Stimulated activated CD4-positive, alpha-beta T cell treated with anti-CD3 and anti-CD28 coated beads, Interleukin-15, amount 100 ng/mL, for 1 hour (primary cell): ENCODE results near the gene GRK1.

Experiments used
- DNase-seq, 2 donors: peaks; one replicate each; pipeline ENCODE4 v3.0.0-alpha.2; 2020; ENCODE audit warnings: low read depth in 1 of 2, low spot score in 1 of 2

Gene GRK1

DNA sequence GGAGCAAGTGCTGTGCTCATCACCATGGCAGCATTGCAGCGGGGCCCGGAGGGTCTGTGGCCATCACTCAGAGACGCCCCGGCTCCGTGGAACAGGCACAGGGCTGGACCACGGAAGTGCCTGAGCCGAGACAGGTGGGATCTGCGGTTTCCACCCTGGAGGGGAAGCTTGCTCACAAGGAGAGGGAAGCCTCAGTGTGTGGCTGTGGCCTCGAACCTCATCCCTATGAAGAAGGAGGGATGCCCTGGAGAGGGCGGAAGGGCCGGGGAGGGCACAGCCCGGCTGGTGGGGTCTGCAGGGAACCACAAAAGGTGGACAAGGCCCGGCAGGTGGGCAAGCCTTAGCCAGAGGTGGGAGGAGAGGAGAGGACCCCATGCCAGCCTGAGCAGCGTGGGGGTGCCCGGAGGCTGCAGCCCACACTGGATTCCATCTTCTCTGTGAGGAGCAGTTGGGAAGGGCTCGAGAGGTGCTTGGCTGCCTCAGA lies 61.6 kb downstream of the GRK1 start:
- no peak for DNase-seq

DNA sequence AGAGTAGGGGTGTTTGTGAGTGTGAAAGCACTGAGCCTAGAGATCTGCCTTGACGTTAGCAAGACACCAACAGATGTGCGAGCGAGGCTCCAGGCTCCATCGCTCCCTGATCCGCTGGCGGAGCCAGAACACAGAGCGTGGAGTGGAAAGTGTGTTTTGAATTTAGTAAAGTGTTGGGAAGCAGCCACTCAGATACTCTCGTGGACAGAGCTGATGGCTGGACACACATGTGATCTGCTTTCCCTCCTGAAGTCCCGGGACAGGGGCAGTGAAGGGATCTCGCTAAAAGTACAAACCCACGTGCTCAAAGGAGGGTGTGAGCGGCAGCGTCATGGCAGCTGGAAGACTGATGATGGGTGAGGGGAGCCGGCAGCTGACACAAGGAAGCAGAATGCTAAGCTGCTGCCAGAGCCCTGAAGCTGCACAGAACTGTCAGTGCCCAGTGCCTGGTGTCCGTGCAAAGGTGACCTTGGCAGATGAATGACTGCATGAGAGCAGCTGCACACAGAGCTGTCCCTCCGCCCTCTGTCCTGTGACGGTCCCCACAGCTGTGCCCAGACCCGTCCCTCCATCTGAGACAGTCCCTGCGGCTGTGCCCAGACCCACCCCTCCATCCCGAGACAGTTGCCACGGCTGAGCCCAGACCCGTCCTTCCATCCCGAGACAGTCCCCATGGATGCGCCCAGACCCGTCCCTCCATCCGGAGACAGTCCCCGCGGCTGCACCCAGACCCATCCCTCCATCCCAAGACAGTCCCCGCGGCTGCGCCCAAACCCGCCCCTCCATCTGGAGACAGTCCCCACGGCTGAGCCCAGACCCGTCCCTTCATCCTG lies 62.4 kb downstream of the GRK1 start:
- DNase-seq: no peak

DNA sequence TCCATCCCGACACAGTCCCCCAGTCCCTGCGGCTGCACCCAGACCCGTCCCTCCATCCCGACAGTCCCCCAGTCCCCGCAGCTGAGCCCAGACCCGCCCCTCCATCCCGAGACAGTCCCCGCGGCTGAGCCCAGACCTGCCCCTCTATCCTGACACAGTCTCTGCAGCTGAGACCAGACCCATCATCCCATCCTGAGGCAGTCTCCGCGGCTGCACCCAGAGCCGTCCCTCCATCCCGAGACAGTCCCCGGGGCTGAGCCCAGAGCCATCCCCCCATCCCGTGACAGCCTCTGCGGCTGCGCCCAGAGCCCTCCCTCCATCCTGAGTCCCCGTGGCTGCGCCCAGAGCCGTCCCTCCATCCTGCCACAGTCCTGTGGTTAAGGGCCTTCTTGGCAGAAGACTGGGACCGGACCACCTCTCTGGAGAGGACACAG lies 63.3 kb downstream of the GRK1 start:
- no peak for DNase-seq

DNA sequence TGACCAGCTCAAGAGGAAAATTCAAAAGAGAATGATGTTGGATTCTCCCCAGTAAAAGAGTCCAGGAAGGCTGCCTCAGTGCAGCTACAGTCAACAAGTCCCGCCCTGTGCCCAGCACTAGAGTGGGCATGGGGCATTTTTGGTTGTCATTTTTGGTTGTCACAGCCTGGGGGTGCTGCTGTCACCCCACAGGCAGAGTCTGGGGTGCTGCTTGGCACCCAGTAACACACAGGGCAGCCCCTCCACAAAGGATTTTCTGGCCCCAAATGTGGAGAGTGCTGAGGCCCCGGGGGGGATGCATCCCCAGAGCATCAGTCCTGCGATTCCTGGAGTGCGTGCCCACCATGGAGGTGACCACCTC lies 63.8 kb downstream of the GRK1 start:
- DNase-seq: no peak

DNA sequence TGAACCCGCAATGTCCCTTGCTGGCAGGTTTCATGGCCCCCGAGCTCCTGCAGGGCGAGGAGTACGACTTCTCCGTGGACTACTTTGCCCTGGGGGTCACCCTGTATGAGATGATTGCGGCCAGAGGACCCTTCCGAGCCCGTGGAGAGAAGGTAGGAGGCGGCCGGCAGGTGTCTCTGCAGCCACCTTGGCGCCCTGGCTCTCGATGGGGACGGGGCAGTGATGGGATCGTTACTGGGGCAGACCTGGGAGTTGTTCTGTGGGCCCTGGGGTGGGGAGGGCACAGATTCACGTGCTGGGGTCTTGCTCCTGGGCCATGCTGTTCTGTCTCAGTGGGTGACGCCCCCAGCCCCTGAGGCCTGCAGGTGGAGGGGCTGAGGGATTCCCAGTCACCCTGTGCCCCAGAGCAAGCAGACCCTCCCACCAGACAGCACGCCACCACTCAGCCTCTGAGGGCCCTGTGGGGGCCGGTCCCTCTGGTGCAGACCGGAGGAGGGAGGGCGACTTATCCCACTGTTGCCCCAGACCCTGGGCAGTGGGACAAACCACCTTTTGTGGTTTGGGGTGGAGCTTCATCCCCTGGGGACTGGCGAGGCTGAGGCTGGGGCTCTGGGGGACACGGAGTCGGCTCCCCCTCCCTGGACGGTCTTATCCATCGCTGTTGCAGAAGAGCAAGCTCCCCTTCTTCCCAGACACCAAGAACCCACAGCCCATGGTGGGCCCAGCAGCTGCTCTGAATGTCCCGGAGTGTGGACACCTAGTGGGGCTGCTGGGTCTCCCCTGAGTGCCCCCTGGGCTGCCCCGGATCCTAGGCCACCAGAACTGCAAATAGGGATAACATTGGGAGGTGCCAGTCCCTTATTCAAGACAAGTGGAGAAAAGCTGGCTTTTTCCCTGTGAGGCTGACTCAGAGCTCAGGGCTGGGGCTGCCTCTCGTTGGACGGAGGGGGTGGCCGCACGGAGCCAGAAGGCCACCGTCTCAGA lies 64.5 kb downstream of the GRK1 start:
- DNase-seq: no peak

DNA sequence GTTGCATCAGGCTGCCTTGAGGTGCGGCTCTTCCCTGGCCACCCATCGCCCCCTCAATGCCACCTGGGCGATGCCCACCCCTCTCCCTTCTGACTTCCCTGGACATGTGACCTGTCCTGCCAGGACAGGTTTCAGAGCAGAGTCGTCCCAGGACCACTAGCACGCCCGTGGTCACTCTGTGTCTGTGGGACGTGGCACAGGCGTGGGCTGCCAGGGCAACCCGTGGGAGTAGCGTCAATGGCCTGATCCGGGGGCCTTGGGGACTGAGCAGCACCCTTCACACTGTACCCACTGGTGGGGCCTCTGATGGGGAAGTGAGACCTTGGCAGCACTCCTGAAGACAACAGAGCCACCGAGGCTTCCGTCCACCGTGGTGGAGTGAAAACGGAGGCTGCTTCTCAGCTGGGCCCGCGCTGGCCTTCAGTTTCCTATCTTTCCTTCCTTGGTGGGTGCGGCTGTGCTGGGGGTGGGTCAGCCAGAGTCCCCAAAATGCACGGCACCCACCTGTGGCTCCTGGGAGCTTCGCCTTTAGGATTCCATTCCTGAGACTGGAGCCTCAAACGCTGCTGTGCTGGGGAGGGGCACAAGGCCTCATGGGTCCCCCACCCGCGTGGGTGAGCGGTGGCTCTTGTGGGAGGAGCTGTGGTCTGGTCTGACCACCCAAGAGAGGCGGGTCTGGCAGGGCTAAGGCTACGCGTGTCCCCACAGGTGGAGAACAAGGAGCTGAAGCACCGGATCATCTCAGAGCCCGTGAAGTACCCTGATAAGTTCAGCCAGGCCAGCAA lies 65.3 kb downstream of the GRK1 start:
- no peak for DNase-seq

DNA sequence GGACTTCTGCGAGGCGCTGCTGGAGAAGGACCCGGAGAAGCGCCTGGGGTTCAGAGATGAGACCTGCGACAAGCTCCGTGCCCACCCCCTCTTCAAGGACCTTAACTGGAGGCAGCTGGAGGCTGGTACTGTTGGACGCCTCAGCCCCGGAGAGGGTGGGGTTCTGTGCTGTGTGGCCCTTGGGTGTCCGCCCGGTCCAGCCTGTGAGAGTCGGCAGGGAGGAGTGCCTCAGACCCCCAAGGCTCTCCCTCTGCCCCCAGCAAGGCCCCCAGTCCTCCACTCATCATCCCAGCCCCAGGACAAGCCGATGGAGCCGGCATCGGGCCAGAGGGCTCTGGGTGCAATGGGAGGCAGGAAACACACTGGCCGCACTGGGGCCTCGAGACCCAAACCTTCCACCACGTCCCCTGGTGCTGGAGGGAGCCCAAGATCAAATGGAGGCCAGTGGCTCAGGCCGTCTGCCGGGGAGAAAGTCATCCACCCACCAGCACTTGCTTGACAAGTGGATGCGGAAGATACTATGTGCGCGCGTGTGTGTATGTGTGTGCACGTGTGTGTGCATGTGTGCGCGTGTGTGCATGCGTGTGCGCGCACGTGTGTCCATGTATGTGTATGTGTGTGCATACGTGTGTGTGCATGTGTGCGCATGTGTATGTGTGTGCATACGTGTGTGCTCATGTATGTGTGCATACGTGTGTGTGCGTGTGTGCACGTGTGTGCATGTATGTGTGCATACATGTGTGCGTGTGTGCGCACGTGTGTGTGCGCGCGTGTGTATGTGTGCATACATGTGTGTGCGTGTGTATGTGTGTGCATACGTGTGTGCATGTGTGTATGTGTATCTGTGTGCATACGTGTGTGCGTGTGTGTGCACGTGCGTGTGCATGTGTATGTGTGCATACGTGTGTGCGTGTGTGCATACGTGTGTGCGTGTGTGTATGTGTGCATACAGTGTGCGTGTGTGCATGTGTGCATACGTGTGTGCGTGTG lies 66.2 kb downstream of the GRK1 start:
- no peak for DNase-seq

DNA sequence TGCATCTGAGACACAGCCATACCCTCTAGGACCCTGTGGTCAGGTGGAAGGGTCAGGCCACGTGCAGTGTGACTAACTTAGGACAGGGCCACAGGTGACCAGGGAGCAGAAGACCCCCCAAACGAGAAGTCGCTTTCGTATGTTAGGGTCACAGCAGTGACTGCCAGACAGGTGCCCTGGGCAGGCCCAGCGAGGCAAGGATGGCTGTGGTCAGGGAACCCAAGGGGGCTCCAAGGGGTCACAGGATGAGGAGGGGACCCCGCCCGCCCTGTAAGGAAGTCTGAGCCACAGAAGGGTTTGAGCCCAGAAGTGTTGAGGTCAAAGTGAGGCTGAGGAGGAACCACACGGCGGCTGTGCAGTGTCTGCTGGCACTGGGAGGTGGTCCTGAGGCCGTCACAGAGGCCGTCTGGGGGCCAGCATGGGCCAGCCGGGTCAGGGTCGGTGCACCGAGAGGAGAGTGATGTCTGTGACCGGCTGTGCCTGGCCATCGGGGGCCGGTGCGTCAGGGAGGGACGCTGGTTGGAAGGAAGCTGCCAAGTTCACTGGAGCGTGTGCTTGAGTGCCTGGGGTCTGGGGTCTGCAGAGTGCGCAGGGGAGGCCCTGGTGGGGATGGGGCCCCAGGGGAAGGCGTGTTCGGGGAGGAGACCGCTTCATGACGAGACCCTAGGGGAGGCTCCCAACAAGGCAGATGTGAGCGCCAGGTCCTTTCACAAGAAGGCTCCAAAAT lies 67.2 kb downstream of the GRK1 start:
- no peak for DNase-seq

DNA sequence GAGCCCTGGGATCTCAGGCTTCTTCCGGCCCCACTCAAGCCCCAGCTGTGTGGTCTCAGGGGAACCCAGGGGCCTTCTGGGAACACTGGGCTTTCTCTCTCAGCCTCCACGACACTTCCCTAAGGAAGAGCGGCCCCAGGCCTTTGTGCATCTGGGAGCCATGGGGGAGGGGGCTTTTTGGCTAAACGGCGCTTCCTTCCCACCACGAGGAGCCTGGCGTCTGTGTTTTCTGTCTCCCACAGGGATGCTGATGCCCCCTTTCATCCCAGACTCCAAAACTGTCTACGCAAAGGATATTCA lies 67.8 kb downstream of the GRK1 start:
- DNase-seq: no peak

DNA sequence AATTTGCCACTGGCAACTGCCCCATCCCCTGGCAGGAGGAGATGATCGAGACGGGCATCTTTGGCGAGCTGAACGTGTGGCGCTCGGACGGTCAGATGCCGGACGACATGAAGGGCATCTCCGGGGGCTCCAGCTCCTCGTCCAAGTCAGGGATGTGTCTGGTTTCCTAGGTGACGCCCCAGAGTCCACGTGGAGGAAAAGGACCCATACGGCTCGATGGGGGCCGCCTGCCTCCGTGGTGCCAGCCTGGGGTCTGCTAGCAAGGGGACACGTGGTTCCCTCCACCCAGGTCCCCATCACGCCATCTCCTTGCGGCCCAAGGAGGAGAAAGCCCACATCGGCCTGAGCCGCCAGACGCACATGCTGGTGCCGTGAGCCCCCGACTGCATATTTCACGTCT lies 68.2 kb downstream of the GRK1 start:
- no peak for DNase-seq

DNA sequence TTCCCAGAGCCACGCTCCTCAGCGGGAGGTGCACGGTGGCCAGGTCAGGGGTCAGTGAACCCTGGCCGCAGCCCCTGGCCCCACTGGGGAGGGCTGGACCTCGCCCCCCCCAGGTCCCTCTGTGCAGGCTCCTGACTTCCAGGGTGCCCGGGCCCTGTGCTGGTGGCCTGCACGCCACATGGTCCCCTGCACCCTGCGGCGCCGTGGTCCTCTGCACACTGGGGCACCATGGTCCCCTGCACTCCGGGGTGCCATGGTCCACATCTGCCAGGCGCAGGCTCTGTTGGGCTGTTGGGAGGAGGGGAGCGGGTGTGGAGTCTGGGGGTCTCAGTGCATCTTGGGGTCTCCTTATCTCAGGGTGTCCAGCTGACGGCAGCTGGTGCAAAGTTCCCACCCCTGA lies 68.7 kb downstream of the GRK1 start:
- no peak for DNase-seq

DNA sequence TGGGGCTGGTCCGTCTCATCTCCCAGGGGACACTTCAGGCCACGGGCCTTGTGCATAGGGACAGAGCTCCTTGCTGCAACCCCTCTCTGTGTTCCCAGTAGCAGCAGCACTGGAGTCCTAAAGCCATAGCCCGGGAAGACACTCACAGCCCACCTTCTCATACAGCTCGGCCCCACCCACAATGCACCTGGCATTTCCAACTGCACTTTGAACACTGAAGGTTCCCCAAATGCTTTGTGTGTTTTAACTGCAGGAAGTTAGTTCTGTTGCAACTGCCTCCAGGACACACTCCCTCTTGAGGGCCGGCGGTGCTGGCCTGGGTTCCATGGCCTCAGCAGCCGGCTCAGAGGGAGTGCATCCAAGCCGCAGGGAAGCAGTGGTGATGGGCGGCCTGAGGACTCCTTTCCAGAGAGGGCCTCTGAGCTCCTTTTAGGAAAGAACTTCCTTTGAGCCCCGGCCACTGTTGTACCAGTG lies 69.3 kb downstream of the GRK1 start:
- no peak for DNase-seq

DNA sequence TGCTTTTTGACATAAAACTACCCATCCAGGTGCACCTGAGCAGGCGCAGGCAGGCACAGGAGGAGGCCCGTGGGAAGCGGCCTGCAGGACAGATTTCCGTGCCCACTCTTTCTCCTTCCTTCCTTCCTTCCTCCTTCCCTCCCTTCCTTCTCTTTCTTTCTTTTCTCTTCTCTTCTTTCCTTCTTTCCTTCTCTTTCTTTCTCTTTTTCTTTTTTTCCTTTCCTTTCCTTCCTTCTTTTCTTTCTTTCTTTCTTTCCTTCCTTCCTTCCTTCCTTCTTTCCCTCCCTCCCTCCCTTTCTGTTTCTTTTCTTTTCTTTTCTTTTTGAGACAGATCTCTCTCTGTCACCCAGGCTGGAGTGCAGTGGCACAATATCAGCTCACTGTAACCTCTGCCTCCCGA lies 70.8 kb downstream of the GRK1 start:
- no peak for DNase-seq

DNA sequence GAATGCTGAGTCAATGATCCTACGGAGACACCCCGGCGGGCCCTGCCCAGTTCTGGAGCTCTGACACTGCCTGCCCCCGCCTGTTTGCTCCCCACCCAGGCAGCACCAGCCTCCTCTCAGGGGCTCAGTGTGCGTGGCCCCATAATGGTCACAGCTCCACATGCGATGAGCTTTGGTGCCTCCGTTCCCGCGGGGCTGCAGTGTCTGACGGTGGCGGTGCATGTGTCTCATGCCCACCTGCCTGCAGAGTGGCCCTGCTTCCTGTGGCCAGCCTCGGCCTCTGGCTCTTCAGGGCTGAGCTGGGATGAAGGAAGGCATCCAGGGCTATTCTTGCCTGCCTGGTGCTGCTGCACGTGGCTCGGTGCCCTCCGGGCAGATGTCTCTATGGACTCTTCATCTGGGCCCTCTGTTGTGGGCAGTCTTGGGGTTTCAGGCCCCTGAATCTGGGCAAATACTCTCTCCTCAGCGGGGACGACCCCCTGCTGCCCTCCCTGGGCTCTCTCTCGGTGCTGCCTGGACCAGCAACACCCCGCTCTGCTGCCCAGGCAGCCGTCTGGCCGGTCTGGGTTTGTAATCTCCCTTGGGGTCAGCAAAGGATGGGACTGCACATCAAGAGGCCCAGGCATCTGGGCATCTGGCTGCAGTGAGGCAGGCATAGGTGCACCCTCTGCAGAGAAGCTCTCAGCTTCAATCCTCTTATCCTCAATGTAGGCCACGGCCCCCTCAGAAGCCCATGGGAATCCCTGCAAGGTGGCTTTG lies 72.7 kb downstream of the GRK1 start:
- no peak for DNase-seq

DNA sequence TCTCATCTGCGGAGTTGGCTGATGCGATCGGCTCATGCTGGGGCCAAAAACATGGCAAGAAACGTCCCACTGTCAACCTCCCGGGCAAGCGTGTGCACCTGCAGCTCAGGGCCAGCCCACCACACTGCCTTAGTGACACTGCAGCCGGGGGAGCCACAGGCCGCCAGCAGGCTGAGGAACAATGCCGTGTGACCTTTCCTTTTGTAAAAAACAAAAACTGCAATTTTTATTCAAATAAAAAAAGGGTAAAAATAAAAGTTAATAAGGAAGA lies 73.2 kb downstream of the GRK1 start:
- no peak for DNase-seq

DNA sequence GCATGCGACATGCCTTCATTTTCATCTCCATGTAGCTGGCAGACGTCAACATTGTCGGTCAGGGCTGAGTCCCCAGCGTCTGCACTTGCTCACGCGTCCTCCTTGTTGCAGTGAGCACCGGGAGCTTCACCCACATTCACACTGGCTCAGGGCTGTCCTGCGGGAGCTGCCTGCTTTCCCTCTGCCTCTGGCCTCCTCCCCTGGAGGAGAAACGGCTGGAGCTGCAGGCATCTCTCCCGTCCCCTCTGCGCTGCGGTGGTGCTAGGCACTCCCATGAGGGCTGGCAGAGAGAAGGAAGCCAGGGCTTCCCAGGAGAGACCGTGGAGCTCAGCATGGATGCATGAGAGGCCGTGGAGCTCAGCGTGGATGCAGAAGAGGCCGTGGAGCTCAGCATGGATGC lies 73.6 kb downstream of the GRK1 start:
- DNase-seq: no peak

DNA sequence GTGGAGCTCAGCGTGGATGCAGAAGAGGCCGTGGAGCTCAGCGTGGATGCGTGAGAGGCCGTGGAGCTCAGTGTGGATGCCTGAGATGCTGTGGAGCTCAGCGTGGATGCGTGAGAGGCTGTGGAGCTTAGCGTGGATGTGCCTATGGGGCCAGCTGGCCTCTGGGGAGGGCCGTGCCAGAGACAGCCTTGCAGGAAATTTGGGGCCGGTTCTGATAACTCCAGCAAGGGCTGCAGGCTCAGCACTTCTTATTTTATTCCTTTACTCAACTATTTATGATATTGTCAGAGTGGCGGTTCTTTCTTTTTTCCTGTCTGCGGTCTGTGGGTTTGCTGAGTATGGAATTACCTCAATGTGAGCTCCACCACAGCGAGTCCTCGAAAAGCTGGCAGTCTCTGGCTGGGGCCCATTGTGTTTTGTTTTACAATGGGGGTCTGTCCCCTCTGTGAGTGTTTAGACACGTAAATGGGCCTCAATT lies 74.2 kb downstream of the GRK1 start:
- DNase-seq: no peak

DNA sequence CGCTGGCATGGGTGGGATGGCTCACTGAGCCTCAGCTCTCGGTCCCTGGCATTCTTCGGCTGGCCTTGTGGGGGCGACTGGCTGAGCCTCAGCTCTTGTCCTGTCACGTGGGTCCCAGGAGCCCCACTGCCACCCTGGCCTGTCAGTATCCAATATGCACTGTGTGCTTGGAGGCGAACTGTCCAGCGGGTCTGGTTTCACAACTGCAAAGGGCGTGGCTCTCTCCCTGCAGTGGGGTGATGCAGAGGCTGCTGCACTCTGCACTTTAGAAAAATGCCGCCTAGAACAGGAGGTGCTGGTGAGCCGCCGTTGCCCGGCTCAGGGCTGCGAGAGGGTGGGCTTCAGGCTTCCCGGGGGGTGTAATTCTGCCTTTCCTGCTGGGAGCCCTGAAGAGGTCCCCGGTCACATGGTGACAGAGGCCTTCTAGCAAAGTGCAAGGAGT lies 75.0 kb downstream of the GRK1 start:
- no peak for DNase-seq
